ENCODE data around the gene ZBTB20. TPM values are rescaled to one million over a fixed set of nuclear protein-coding genes. Genes with fewer than 3 reads are reported as not detected.

ZBTB20 gene
- total RNA-seq (2014; rRNA removed): 1.3 and 3.7 TPM in 2 replicates
- Bru-seq, nascent RNA: percentile 62 among the genes with signal in this experiment
- percentile 42 among the genes with signal in this experiment for BruChase-seq, experiment 1, labeled RNA remaining after a 6-hour chase
- BruChase-seq, experiment 2, labeled RNA remaining after a 2-hour chase: percentile 69 among the genes with signal in this experiment
- long read RNA-seq, full-length matches to known transcripts: 4 of 52 reads
- long read RNA-seq, partial matches to known transcripts: 13 of 52 reads
- long read RNA-seq, other reads (novel, unspliced or antisense): 35 of 52 reads

GRCh38 chr3:115146418-115147328, at the start of gene ZBTB20:
Gene ZBTB20, minus strand, starts transcription at chr3:115147288.
- no peaks in the 10 kb centered on the region for H3K9me3 ChIP-seq (ENCODE audit: low read length)

GRCh38 chr3:115194476-115194875, 47.4 kb upstream of the ZBTB20 start:
- ChIA-PET POLR2A (ENCODE audit: unreplicated experiment) (no interaction called here), CTCF (no interaction called here)
- no peak for ATAC-seq

More at GRCh38 chr3:115146418-115147328, at the start of gene ZBTB20:
- no peaks in the 10 kb centered on the region for H3K9me2 ChIP-seq (replicated peaks; ENCODE audit: low read length)
- peaks cover 7% of the 10 kb centered on the region; the same call in 1 of the 2 replicates for H3K4me1 ChIP-seq (ENCODE audit: insufficient read depth, low read length)
- BruUV-seq (replicated peaks): TSS peak; percentile 65
- H4K20me1 ChIP-seq (ENCODE audit: low read length): no peaks in the 10 kb centered on the region
- H3K4me3 ChIP-seq (ENCODE audit: low read length): peak within 1 kb of the TSS; percentile 89
- ATAC-seq (peak; percentile 11), DNase-seq (peak; percentile 40)
- H3K36me3 ChIP-seq (ENCODE audit: low read depth, low read length): no peaks in the 10 kb centered on the region
- H3F3A ChIP-seq (ENCODE audit: low read length, unreplicated experiment): no peaks in the 10 kb centered on the region
- peak within 1 kb of the TSS; percentile 33 for H3K27ac ChIP-seq (ENCODE audit: low read length)
- peak within 1 kb of the TSS; percentile 98 for H3K4me2 ChIP-seq (ENCODE audit: low read length)
- peak within 1 kb of the TSS; percentile 98 for H2AFZ ChIP-seq (ENCODE audit: low read length)
- intact Hi-C loops (cut with micrococcal nuclease): loop anchor here (1.0 to 5.0 kb wide), 5 partner anchors 46 to 661 kb away; no protein-coding TSS in a partner anchor
- peak within 1 kb of the TSS; percentile 79 for H3K9ac ChIP-seq (ENCODE audit: low read length)
- no peak for TF ChIP-seq CTCF (conservative IDR thresholded peaks at IDR 0.05; ENCODE audit: low read depth, low read length)
- TF ChIP-seq EZH2 (IDR thresholded peaks at IDR 0.05; ENCODE audit: low read length, unreplicated experiment): no peak
- no peak for TF ChIP-seq EZH2phosphoT487 (IDR thresholded peaks at IDR 0.05; ENCODE audit: borderline replicate concordance, low read length)
- ChIA-PET CTCF (interaction anchor here (0.6 to 0.7 kb wide), 2 partner anchors 74 to 638 kb away, joined by 4 to 5 read pairs; no protein-coding TSS in a partner anchor), POLR2A (ENCODE audit: unreplicated experiment) (interaction anchor here (0.5 to 1.2 kb wide), 6 partner anchors 11 to 913 kb away, joined by 3 to 20 read pairs (median 6); no protein-coding TSS in a partner anchor)
- no peaks in the 10 kb centered on the region for H3K27me3 ChIP-seq (ENCODE audit: low read length)
- no peaks in the 10 kb centered on the region for H3K79me2 ChIP-seq (ENCODE audit: low read length)

More at GRCh38 chr3:115194476-115194875, 47.4 kb upstream of the ZBTB20 start:
- DNase-seq: no peak
- intact Hi-C loops (cut with micrococcal nuclease): no loop called here
- Histone ChIP-seq H3K27me3 (ENCODE audit: low read length) (no peaks in the 10 kb centered on the region), H3K9me2 (replicated peaks; ENCODE audit: low read length) (no peaks in the 10 kb centered on the region), H3K4me1 (ENCODE audit: insufficient read depth, low read length) (no peaks in the 10 kb centered on the region), H3K4me3 (ENCODE audit: low read length) (no peak overlapping the region), H3K9ac (ENCODE audit: low read length) (no peak overlapping the region), H4K20me1 (ENCODE audit: low read length) (no peaks in the 10 kb centered on the region), H3F3A (ENCODE audit: low read length, unreplicated experiment) (no peaks in the 10 kb centered on the region), H3K27ac (ENCODE audit: low read length) (no peak overlapping the region), H2AFZ (ENCODE audit: low read length) (no peak overlapping the region), H3K4me2 (ENCODE audit: low read length) (no peak overlapping the region), H3K9me3 (ENCODE audit: low read length) (no peaks in the 10 kb centered on the region), H3K36me3 (ENCODE audit: low read depth, low read length) (no peaks in the 10 kb centered on the region), H3K79me2 (ENCODE audit: low read length) (no peaks in the 10 kb centered on the region)
- no TSS peak for BruUV-seq (replicated peaks)
- no peak for TF ChIP-seq EZH2 (IDR thresholded peaks at IDR 0.05; ENCODE audit: low read length, unreplicated experiment)
- no peak for TF ChIP-seq EZH2phosphoT487 (IDR thresholded peaks at IDR 0.05; ENCODE audit: borderline replicate concordance, low read length)
- TF ChIP-seq CTCF (conservative IDR thresholded peaks at IDR 0.05; ENCODE audit: low read depth, low read length): no peak

All from PC-3 (cell line).